ENCODE data around the gene KRTAP1-1. TPM values are rescaled to one million over a fixed set of nuclear protein-coding genes. Genes with fewer than 3 reads are reported as not detected.
"Not testable (repeated sequence)": the region's sequence is repeated elsewhere in the genome, so short reads cannot be mapped to it uniquely, and the experiment has no call there.

The KRTAP1-1 gene
- total and polyA plus RNA-seq, 2 donors (not counting 1 experiment from before 2014, with no cell fraction given) = not detected

- ATAC-seq (ENCODE audit: low read depth) = no peak
- ChIA-PET CTCF (no interaction called here), POLR2A (no interaction called here)
- no peaks in the 10 kb centered on the region for H3K36me3 ChIP-seq (replicated peaks in 1 of 2; ENCODE audit: control extremely low read depth in 1 of 2, control insufficient read depth in 1 of 2, extremely low read depth in 1 of 2, insufficient read depth in 2 of 2, low read length in 1 of 2)
- H3K27ac Mint-ChIP-seq = no peak within 1 kb of the TSS
- no peak within 1 kb of the TSS for H3K4me3 ChIP-seq (ENCODE audit: control extremely low read depth in 1 of 5, extremely low read depth in 1 of 5, insufficient read depth in 1 of 5, low read depth in 2 of 5, low read length in 4 of 5)
- H3K79me2 ChIP-seq (ENCODE audit: control insufficient read depth, insufficient read depth, low read length) = no peaks in the 10 kb centered on the region
- peaks cover 0 to 6% (median 2%) of the 10 kb centered on the region in 4 experiments for H3K27me3 ChIP-seq (replicated peaks in 1 of 4; ENCODE audit: control extremely low read depth in 1 of 4, control insufficient read depth in 3 of 4, insufficient read depth in 4 of 4, low read length in 3 of 4)
- peaks cover 0 to 2% (median 1%) of the 10 kb centered on the region in 3 donors for H3K9me3 ChIP-seq (ENCODE audit: control extremely low read depth in 1 of 3, control insufficient read depth in 2 of 3, insufficient read depth in 1 of 3, low read length in 2 of 3)
- intact Hi-C loops (cut with micrococcal nuclease) = no loop called here
- no peak within 1 kb of the TSS for H3K4me2 ChIP-seq (replicated peaks; ENCODE audit: low read depth, low read length, poor library complexity, severe bottlenecking)
- H3K9me3 Mint-ChIP-seq (ENCODE audit: insufficient read depth) = no peaks in the 10 kb centered on the region
- H3K4me1 ChIP-seq (ENCODE audit: control insufficient read depth in 2 of 2, insufficient read depth in 2 of 2, low read length in 2 of 2) = no peaks in the 10 kb centered on the region
- H3K27ac ChIP-seq (ENCODE audit: low read length in 2 of 2) = no peak within 1 kb of the TSS
- H3K27me3 Mint-ChIP-seq = peaks cover 57% of the 10 kb centered on the region
- no peaks in the 10 kb centered on the region for H3K4me1 Mint-ChIP-seq
- H2AFZ ChIP-seq (ENCODE audit: insufficient read depth, low read depth, low read length, poor library complexity, severe bottlenecking) = no peak within 1 kb of the TSS
- TF ChIP-seq CTCF (IDR thresholded peaks at IDR 0.05) = no peak
- no peak for TF ChIP-seq EZH2 (IDR thresholded peaks at IDR 0.05; ENCODE audit: borderline replicate concordance, insufficient read depth, low read depth, low read length, poor library complexity, severe bottlenecking)
- no peak within 1 kb of the TSS for H3K9ac ChIP-seq (ENCODE audit: low read length)
- no peak for DNase-seq
- H4K20me1 ChIP-seq (ENCODE audit: control insufficient read depth, insufficient read depth, low read length, poor library complexity, severe bottlenecking) = no peaks in the 10 kb centered on the region
- WGBS (ENCODE audit: insufficient coverage) = 75% methylated on average over 3 of the region's 6 CpGs
- H3K4me3 Mint-ChIP-seq = no peak within 1 kb of the TSS
Observed at GRCh38 chr17:41060052-41060604, 18.9 kb upstream of the KRTAP1-1 start, which contains the start of gene KRTAP2-3. KRTAP2-3 (minus strand) TSS chr17:41060114; CDS start chr17:41060050, 64 bp downstream.

GRCh38 chr17:41059276-41060051 is 18.2 kb upstream of the KRTAP1-1 start:
- ATAC-seq (ENCODE audit: low read depth); H3K36me3 ChIP-seq (replicated peaks in 1 of 2; ENCODE audit: control extremely low read depth in 1 of 2, control insufficient read depth in 1 of 2, extremely low read depth in 1 of 2, insufficient read depth in 2 of 2, low read length in 1 of 2); H3K4me3 ChIP-seq (ENCODE audit: control extremely low read depth in 1 of 5, extremely low read depth in 1 of 5, insufficient read depth in 1 of 5, low read depth in 2 of 5, low read length in 4 of 5); intact Hi-C loops (cut with micrococcal nuclease); H3K27me3 ChIP-seq (replicated peaks in 1 of 4; ENCODE audit: control extremely low read depth in 1 of 4, control insufficient read depth in 3 of 4, insufficient read depth in 4 of 4, low read length in 3 of 4); CTCF ChIA-PET; H3K4me1 Mint-ChIP-seq; H3K4me1 ChIP-seq (ENCODE audit: control insufficient read depth in 2 of 2, insufficient read depth in 2 of 2, low read length in 2 of 2); H3K79me2 ChIP-seq (ENCODE audit: control insufficient read depth, insufficient read depth, low read length); H4K20me1 ChIP-seq (ENCODE audit: control insufficient read depth, insufficient read depth, low read length, poor library complexity, severe bottlenecking); H3K9me3 ChIP-seq (ENCODE audit: control extremely low read depth in 1 of 3, control insufficient read depth in 2 of 3, insufficient read depth in 1 of 3, low read length in 2 of 3); H3K9ac ChIP-seq (ENCODE audit: low read length); H3K4me3 Mint-ChIP-seq; H2AFZ ChIP-seq (ENCODE audit: insufficient read depth, low read depth, low read length, poor library complexity, severe bottlenecking); H3K4me2 ChIP-seq (replicated peaks; ENCODE audit: low read depth, low read length, poor library complexity, severe bottlenecking); H3K9me3 Mint-ChIP-seq (ENCODE audit: insufficient read depth); DNase-seq; H3K27ac ChIP-seq (ENCODE audit: low read length in 2 of 2); H3K27ac Mint-ChIP-seq; POLR2A ChIA-PET: not testable (repeated sequence)
- H3K27me3 Mint-ChIP-seq = peaks cover 57% of the 10 kb centered on the region
- WGBS (ENCODE audit: insufficient coverage) = 71% methylated on average over 7 of the region's 31 CpGs

Data from B cell (primary cell).